Measurements from ENCODE around the gene APOL3. TPM values are rescaled to one million over a fixed set of nuclear protein-coding genes. Genes with fewer than 3 reads are reported as not detected.

Gene APOL3
- total and polyA plus RNA-seq, 10 of the 15 experiments (the other 5 are each of a cell fraction or from before 2014, with no cell fraction given): 6.9 to 66.8 (median 48.5) TPM

DNA sequence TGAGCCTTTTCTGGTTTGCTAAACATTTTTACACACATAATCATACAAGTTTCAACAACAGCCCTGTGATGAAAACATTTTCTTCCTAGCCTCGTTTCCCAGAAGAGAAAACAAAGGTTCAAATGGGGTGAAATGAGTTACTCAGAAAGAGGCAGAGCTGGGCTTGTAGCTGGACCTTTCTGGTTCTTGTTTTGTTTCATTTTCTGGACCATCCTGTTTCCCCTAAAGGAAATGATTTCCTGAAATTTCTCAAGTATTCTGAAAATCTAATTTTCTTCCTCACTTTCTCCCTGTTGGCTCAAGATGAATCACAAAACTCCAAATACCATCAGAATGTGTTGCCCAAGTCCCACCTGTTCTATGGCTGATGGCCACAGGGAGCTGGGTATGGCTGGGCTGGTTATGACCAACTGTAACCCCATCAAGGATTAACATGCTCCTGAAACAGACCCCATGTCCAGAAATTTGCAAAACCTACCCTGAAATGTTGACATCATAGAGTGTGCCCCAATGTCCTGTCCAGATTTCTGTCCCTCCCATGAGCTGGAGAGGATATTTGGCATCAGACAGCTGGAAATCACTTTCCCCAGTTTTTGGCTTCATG lies 47.7 kb upstream of the APOL3 start (continued):
- TF ChIP-seq, protein P1, sequence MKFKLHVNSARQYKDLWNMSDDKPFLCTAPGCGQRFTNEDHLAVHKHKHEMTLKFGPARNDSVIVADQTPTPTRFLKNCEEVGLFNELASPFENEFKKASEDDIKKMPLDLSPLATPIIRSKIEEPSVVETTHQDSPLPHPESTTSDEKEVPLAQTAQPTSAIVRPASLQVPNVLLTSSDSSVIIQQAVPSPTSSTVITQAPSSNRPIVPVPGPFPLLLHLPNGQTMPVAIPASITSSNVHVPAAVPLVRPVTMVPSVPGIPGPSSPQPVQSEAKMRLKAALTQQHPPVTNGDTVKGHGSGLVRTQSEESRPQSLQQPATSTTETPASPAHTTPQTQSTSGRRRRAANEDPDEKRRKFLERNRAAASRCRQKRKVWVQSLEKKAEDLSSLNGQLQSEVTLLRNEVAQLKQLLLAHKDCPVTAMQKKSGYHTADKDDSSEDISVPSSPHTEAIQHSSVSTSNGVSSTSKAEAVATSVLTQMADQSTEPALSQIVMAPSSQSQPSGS (IDR thresholded peaks at IDR 0.05; ENCODE audit: low read length): no peak

DNA sequence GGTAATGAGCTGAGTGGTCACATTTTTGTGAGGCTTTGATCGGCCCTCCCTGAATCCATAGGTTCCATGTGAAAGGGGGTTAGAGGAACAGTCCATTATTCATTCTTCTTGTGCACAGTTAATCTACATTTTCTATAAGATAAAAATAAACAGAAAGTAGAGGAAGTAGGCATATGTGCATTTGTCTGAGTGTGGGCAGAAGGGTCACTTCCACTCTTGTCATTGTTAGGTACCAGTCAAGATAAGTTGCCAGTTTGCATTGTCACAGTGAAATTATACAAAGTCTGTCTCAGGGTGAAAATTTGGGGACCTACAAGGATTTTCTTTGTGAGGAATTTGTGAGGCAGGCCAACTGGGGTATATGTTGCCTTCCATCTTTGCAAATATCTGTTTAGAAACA lies 45.7 kb upstream of the APOL3 start:
- Histone ChIP-seq H4K20me1 (ENCODE audit: control insufficient read depth, insufficient read depth) (no peaks in the 10 kb centered on the region), H3K9ac (ENCODE audit: control insufficient read depth, insufficient read depth, low read length) (no peak overlapping the region), H3K27ac (ENCODE audit: control insufficient read depth, insufficient read depth) (no peak overlapping the region), H2AFZ (ENCODE audit: control insufficient read depth, low read depth, low read length) (no peak overlapping the region), H3K4me2 (ENCODE audit: control insufficient read depth, insufficient read depth) (no peak overlapping the region), H3K9me3 (replicated peaks; ENCODE audit: control insufficient read depth, insufficient read depth, low read length) (peaks cover 2% of the 10 kb centered on the region; the same call in 1 of the 3 replicates), H3K4me3 (no peak overlapping the region), H3K79me2 (ENCODE audit: control insufficient read depth, insufficient read depth, low read length) (no peaks in the 10 kb centered on the region), H3K27me3 (replicated peaks in 1 of 2; ENCODE audit: control insufficient read depth in 2 of 2, insufficient read depth in 2 of 2, low read length in 1 of 2) (no peaks in the 10 kb centered on the region), H3K4me1 (ENCODE audit: control insufficient read depth, insufficient read depth, low read length) (peaks cover under 1% of the 10 kb centered on the region), H3K36me3 (ENCODE audit: control insufficient read depth in 2 of 2, insufficient read depth in 2 of 2, low read length in 1 of 2) (no peaks in the 10 kb centered on the region)
- CTCF ChIA-PET: interaction anchor here (1.5 to 3.1 kb wide), 3 partner anchors 10 to 15 kb away, joined by 6 to 21 read pairs (median 8); no protein-coding TSS in a partner anchor
- SMC1A ChIA-PET (ENCODE audit: uncharacterized antibody, unreplicated experiment): interaction anchor here (1.2 kb wide), 2 partner anchors 8 to 11 kb away, joined by 3 to 5 read pairs; no protein-coding TSS in a partner anchor
- RAD21 ChIA-PET (ENCODE audit: unreplicated experiment): no interaction called here
- FAIRE-seq (no peak), DNase-seq (ENCODE audit: low read depth, low spot score) (no peak), ATAC-seq (no peak)
- 0% methylated on average over 1 of the region's 1 CpG for WGBS (ENCODE audit: insufficient coverage, insufficient replicate concordance, low lambda C conversion rate, missing lambda C conversion rate)
- POLR2A ChIA-PET: no interaction called here
- BruUV-seq (replicated peaks): no TSS peak
- intact Hi-C loops (cut with micrococcal nuclease; ENCODE audit: unreplicated experiment): no loop called here
- TF ChIP-seq SPI1 (IDR thresholded peaks at IDR 0.05; ENCODE audit: borderline replicate concordance, insufficient read depth, low read depth, low read length) (peak; percentile 10; the same call in 1 of the 2 replicates), PML (IDR thresholded peaks at IDR 0.05; ENCODE audit: low read length) (no peak)
- TF ChIP-seq, protein P1 (IDR thresholded peaks at IDR 0.05; ENCODE audit: low read length): no peak
- in situ Hi-C loops (cut with MboI): no loop called here
